ENCODE measurements around the gene KRT83. TPM values are rescaled to one million over a fixed set of nuclear protein-coding genes. Genes with fewer than 3 reads are reported as not detected.

The KRT83 gene
- polyA plus RNA-seq, 2 of the 4 experiments (the other 2 are of a cell fraction): 20.4 to 44.8 TPM

GRCh38 chr12:52274521-52275120 lies 46.6 kb downstream of the KRT83 start, which contains the start of gene KRT86:
TSS of gene KRT86 (plus strand) at chr12:52274645. CDS start at chr12:52301917, 27,272 bp downstream.
- Histone ChIP-seq H3K27ac (peak within 1 kb of the TSS; percentile 96 to 100), H3K4me3 (no peak within 1 kb of the TSS), H3K9me3 (peaks cover 5% of the 10 kb centered on the region; the same call in 2 of the 3 replicates), H3K4me1 (peaks cover 47% of the 10 kb centered on the region), H3K4me2 (no peak within 1 kb of the TSS)
- WGBS (ENCODE audit: missing lambda C conversion rate): 83% methylated on average over 3 of the region's 3 CpGs
- POLR2A ChIA-PET: interaction anchor here (0.9 to 11.7 kb wide), 3 partner anchors 9 to 127 kb away, joined by 3 to 383 read pairs (median 4); no protein-coding TSS in a partner anchor
- no peak for TF ChIP-seq TP53 (CRISPR knock-in tag; IDR thresholded peaks at IDR 0.05)
- no peak for TF ChIP-seq HOXB13 (CRISPR knock-in tag; IDR thresholded peaks at IDR 0.05; ENCODE audit: low read depth)
- TF ChIP-seq RAD21 (conservative IDR thresholded peaks at IDR 0.05 in 1 of 2, IDR thresholded peaks at IDR 0.05 in 1 of 2): no peak
- TF ChIP-seq NR3C1 (IDR thresholded peaks at IDR 0.05): no peak
- no peak for TF ChIP-seq NPAS2 (CRISPR knock-in tag; IDR thresholded peaks at IDR 0.05; ENCODE audit: borderline replicate concordance)
- no peak for TF ChIP-seq CHD4 (IDR thresholded peaks at IDR 0.05; ENCODE audit: borderline replicate concordance)
- no peak for TF ChIP-seq SREBF2 (IDR thresholded peaks at IDR 0.05)
- ATAC-seq (no peak), DNase-seq (ENCODE audit: low read depth in 1 of 2, low spot score in 1 of 2) (no peak), FAIRE-seq (no peak)
- CTCF ChIA-PET: interaction anchor here (0.8 to 15.3 kb wide), 6 partner anchors 9 to 605 kb away, joined by 3 to 387 read pairs (median 154); partner anchors contain the start of gene KRT83

DNA sequence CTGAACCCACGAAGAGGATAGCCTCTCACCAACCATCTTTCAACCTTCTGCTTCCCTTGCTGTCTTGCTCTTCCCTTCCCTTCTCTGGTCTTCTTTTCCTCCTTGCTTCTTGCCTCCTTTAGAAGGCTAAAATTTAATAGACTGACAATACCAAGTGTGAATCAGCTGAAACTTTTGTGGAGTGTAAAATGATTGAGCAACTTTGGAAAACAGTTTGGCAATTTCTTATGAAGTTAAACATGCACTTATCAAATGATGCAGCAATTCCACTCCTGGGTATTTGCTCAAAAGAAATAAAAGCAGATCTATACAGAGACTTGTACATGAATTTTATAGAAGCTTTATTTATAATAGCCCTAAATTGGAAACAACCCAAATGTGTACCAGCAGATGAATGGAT lies 50.0 kb downstream of the KRT83 start:
- Histone ChIP-seq H3K4me2 (no peak overlapping the region; the same call in 2 of the 3 replicates), H3K9me3 (peaks cover 5% of the 10 kb centered on the region; the same call in 2 of the 3 replicates), H3K4me1 (peaks cover 13% of the 10 kb centered on the region), H3K27ac (peak overlapping the region; percentile 43 to 77), H3K4me3 (no peak overlapping the region)
- ChIA-PET CTCF (interaction anchor here (1.2 to 14.8 kb wide), 6 partner anchors 10 to 609 kb away, joined by 3 to 301 read pairs (median 11); partner anchors contain the start of gene KRT86), POLR2A (interaction anchor here (0.5 to 1.3 kb wide), 2 partner anchors 9 to 1042 kb away, joined by 3 to 6 read pairs; no protein-coding TSS in a partner anchor)
- TF ChIP-seq ELK1 (IDR thresholded peaks at IDR 0.05; ENCODE audit: low read depth, low read length): no peak
- TF ChIP-seq KDM1A (IDR thresholded peaks at IDR 0.05; ENCODE audit: low read depth): no peak
- TF ChIP-seq CHD2 (IDR thresholded peaks at IDR 0.05; ENCODE audit: low read length, partially characterized antibody): no peak
- no peak for TF ChIP-seq MAZ (IDR thresholded peaks at IDR 0.05; ENCODE audit: borderline replicate concordance, low read depth, low read length)
- no peak for TF ChIP-seq TP53 (CRISPR knock-in tag; IDR thresholded peaks at IDR 0.05)
- TF ChIP-seq POLR2A (IDR thresholded peaks at IDR 0.05; ENCODE audit: low read length): no peak
- TF ChIP-seq MAFK (IDR thresholded peaks at IDR 0.05; ENCODE audit: partially characterized antibody): peak; percentile 2
- no peak for TF ChIP-seq ESRRA (IDR thresholded peaks at IDR 0.05; ENCODE audit: borderline replicate concordance, low read length)
- TF ChIP-seq PHF8 (IDR thresholded peaks at IDR 0.05; ENCODE audit: borderline replicate concordance, low read depth): no peak
- TF ChIP-seq JUNB (IDR thresholded peaks at IDR 0.05): no peak
- no peak for TF ChIP-seq ATOH8 (CRISPR knock-in tag; IDR thresholded peaks at IDR 0.05; ENCODE audit: low read depth)
- no peak for TF ChIP-seq FOSL2 (IDR thresholded peaks at IDR 0.05)
- TF ChIP-seq FOSL2 (CRISPR knock-in tag; IDR thresholded peaks at IDR 0.05): peak; percentile 18; the same call in 1 of the 2 replicates
- TF ChIP-seq EP300 (IDR thresholded peaks at IDR 0.05): no peak
- no peak for TF ChIP-seq BCL3 (IDR thresholded peaks at IDR 0.05)
- no peak for TF ChIP-seq HEYL (CRISPR knock-in tag; IDR thresholded peaks at IDR 0.05)
- TF ChIP-seq, protein P1, sequence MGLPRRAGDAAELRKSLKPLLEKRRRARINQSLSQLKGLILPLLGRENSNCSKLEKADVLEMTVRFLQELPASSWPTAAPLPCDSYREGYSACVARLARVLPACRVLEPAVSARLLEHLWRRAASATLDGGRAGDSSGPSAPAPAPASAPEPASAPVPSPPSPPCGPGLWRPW (IDR thresholded peaks at IDR 0.05): 0 out of 2 replicates have a peak, but pooled peaks have one; percentile 27
- TF ChIP-seq CEBPB (IDR thresholded peaks at IDR 0.05): peak; percentile 66 to 88; a peak in 3 of 4 replicates
- TF ChIP-seq SREBF2 (IDR thresholded peaks at IDR 0.05): no peak
- TF ChIP-seq MYC (IDR thresholded peaks at IDR 0.05; ENCODE audit: borderline replicate concordance, low read length): no peak
- TF ChIP-seq, protein P2, sequence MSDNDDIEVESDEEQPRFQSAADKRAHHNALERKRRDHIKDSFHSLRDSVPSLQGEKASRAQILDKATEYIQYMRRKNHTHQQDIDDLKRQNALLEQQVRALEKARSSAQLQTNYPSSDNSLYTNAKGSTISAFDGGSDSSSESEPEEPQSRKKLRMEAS (IDR thresholded peaks at IDR 0.05): no peak
- no peak for TF ChIP-seq GATA3 (IDR thresholded peaks at IDR 0.05; ENCODE audit: borderline replicate concordance)
- TF ChIP-seq FOXS1 (CRISPR knock-in tag; IDR thresholded peaks at IDR 0.05): no peak
- TF ChIP-seq HOXA7 (CRISPR knock-in tag; IDR thresholded peaks at IDR 0.05): no peak
- no peak for TF ChIP-seq RAD21 (conservative IDR thresholded peaks at IDR 0.05 in 1 of 2, IDR thresholded peaks at IDR 0.05 in 1 of 2)
- no peak for TF ChIP-seq BHLHE40 (IDR thresholded peaks at IDR 0.05; ENCODE audit: low read depth, low read length)
- TF ChIP-seq NR3C1 (IDR thresholded peaks at IDR 0.05): no peak
- DNase-seq (ENCODE audit: low read depth in 1 of 2, low spot score in 1 of 2) (no peak), ATAC-seq (no peak), FAIRE-seq (no peak)
- 74% methylated on average over 1 of the region's 1 CpG for WGBS (ENCODE audit: missing lambda C conversion rate)
